Measurements from ENCODE around the gene PFKFB3.

PFKFB3 gene

DNA sequence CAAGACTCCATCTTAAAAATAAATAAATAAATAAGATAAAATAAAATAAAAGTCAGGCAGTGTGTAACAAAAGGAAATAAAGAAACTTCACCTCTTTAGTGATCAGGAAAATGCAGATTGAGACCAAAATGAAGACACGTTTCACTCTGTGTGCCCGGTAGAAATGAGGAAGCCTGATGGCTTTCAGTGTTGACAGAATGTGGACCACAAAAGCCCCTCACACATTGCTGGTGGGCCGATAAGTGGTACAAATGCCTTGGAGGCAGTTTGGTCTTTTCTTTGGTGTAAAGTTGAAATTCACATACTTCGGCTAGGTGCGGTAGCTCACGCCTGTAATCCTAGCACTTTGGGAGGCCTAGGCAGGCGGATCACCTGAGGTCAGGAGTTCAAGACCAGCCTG, 44.5 kb upstream of the PFKFB3 start:
- Histone ChIP-seq H3K4me1 (ENCODE audit: control insufficient read depth, low read length) (peaks cover 8% of the 10 kb centered on the region), H4K20me1 (ENCODE audit: control insufficient read depth, insufficient read depth, low read depth, low read length) (no peaks in the 10 kb centered on the region), H3K9me2 (replicated peaks; ENCODE audit: control insufficient read depth, low read length) (no peaks in the 10 kb centered on the region), H3K79me2 (ENCODE audit: control insufficient read depth, low read length) (peaks cover 49% of the 10 kb centered on the region), H3K9me3 (ENCODE audit: control insufficient read depth, insufficient read depth, low read length) (no peaks in the 10 kb centered on the region), H3K27me3 (ENCODE audit: control insufficient read depth, low read length) (no peaks in the 10 kb centered on the region), H3K36me3 (ENCODE audit: control insufficient read depth, low read length) (no peaks in the 10 kb centered on the region), H3F3A (ENCODE audit: control insufficient read depth, insufficient read depth) (peaks cover 18% of the 10 kb centered on the region), H3K4me2 (ENCODE audit: low read length) (no peak overlapping the region), H3K4me3 (ENCODE audit: low read length) (no peak overlapping the region), H3K27ac (ENCODE audit: low read depth, low read length) (no peak overlapping the region)
- TF ChIP-seq, protein P1, sequence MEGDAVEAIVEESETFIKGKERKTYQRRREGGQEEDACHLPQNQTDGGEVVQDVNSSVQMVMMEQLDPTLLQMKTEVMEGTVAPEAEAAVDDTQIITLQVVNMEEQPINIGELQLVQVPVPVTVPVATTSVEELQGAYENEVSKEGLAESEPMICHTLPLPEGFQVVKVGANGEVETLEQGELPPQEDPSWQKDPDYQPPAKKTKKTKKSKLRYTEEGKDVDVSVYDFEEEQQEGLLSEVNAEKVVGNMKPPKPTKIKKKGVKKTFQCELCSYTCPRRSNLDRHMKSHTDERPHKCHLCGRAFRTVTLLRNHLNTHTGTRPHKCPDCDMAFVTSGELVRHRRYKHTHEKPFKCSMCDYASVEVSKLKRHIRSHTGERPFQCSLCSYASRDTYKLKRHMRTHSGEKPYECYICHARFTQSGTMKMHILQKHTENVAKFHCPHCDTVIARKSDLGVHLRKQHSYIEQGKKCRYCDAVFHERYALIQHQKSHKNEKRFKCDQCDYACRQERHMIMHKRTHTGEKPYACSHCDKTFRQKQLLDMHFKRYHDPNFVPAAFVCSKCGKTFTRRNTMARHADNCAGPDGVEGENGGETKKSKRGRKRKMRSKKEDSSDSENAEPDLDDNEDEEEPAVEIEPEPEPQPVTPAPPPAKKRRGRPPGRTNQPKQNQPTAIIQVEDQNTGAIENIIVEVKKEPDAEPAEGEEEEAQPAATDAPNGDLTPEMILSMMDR (IDR thresholded peaks at IDR 0.05; ENCODE audit: low read depth, low read length, poor library complexity, severe bottlenecking), result no peak
- no peak for TF ChIP-seq EZH2phosphoT487 (IDR thresholded peaks at IDR 0.05; ENCODE audit: borderline replicate concordance, low read length)

DNA sequence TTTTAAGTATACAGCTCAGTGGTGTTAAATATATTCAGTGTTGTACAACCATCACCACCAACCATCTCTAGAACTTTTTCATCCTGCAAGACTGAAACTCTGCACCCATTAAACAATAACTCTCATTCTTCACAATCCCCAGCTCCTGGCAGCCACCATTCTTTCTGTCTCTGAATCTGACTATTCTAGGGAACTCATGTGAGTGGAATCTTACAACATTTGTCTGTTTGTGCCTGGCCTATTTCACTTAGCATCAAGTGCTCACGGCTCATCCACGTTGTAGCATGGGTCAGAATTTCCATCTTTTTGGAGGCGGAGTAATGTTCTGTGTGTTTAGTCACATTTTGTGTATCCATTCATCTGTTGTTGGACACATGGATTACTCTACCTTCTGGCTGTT, 40.8 kb upstream of the PFKFB3 start:
- no peaks in the 10 kb centered on the region for H3K27me3 ChIP-seq (ENCODE audit: control insufficient read depth, low read length)
- no peaks in the 10 kb centered on the region for H3K9me2 ChIP-seq (replicated peaks; ENCODE audit: control insufficient read depth, low read length)
- no peak for TF ChIP-seq EZH2phosphoT487 (IDR thresholded peaks at IDR 0.05; ENCODE audit: borderline replicate concordance, low read length)
- TF ChIP-seq, protein P1 (IDR thresholded peaks at IDR 0.05; ENCODE audit: low read depth, low read length, poor library complexity, severe bottlenecking), result no peak
- peaks cover 60% of the 10 kb centered on the region for H3K79me2 ChIP-seq (ENCODE audit: control insufficient read depth, low read length)
- H3K36me3 ChIP-seq (ENCODE audit: control insufficient read depth, low read length), result peaks cover 29% of the 10 kb centered on the region
- no peak overlapping the region for H3K4me3 ChIP-seq (ENCODE audit: low read length)
- peaks cover 18% of the 10 kb centered on the region for H3F3A ChIP-seq (ENCODE audit: control insufficient read depth, insufficient read depth)
- no peak overlapping the region for H3K27ac ChIP-seq (ENCODE audit: low read depth, low read length)
- no peaks in the 10 kb centered on the region for H3K9me3 ChIP-seq (ENCODE audit: control insufficient read depth, insufficient read depth, low read length)
- H4K20me1 ChIP-seq (ENCODE audit: control insufficient read depth, insufficient read depth, low read depth, low read length), result no peaks in the 10 kb centered on the region
- H3K4me2 ChIP-seq (ENCODE audit: low read length), result no peak overlapping the region
- peaks cover 22% of the 10 kb centered on the region for H3K4me1 ChIP-seq (ENCODE audit: control insufficient read depth, low read length)

DNA sequence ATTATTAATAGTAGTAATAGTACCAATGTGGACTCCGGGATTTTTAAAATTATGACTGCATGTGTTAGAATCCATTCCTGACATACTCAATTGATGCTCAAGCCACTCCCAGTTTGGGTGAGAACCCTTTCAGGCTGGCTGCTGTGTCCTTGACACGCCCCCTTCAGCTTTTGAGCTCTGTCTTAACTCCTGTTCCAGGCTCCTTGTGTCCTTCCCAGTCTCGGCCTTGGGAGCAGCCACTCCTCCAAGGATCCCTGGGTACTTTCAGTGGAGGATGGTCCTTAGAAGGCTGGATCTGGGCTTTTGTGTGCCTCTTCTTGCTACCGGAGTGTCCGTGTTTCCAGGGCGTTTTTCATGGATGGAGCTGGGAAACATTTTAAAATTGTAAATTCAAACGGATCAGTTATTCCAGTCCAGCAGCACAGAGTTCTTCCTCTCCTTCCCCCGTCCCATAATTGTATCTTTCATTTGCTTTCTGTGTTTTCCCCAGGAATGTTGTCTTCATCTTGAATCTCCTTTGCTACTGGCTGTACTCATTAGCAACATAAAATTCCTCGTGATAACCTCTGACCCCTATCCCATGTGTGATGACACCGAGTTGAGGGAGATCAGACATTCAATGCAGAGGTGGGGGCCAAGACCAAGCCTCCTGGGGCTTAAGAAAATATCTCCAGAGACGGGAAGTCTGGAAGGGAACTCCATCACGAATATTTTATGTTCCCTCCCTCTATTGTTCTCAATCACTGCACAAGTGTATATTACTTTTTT, 40.0 kb upstream of the PFKFB3 start:
- peaks cover 22% of the 10 kb centered on the region for H3K4me1 ChIP-seq (ENCODE audit: control insufficient read depth, low read length)
- TF ChIP-seq, protein P1 (IDR thresholded peaks at IDR 0.05; ENCODE audit: low read depth, low read length, poor library complexity, severe bottlenecking), result no peak
- TF ChIP-seq EZH2phosphoT487 (IDR thresholded peaks at IDR 0.05; ENCODE audit: borderline replicate concordance, low read length), result no peak
- peaks cover 18% of the 10 kb centered on the region for H3F3A ChIP-seq (ENCODE audit: control insufficient read depth, insufficient read depth)
- H3K36me3 ChIP-seq (ENCODE audit: control insufficient read depth, low read length), result peaks cover 38% of the 10 kb centered on the region
- peak overlapping the region; percentile 61 for H3K27ac ChIP-seq (ENCODE audit: low read depth, low read length)
- H3K4me3 ChIP-seq (ENCODE audit: low read length), result peak overlapping the region; percentile 94
- no peaks in the 10 kb centered on the region for H4K20me1 ChIP-seq (ENCODE audit: control insufficient read depth, insufficient read depth, low read depth, low read length)
- no peaks in the 10 kb centered on the region for H3K9me3 ChIP-seq (ENCODE audit: control insufficient read depth, insufficient read depth, low read length)
- peak overlapping the region; percentile 87 for H3K4me2 ChIP-seq (ENCODE audit: low read length)
- H3K9me2 ChIP-seq (replicated peaks; ENCODE audit: control insufficient read depth, low read length), result no peaks in the 10 kb centered on the region
- H3K27me3 ChIP-seq (ENCODE audit: control insufficient read depth, low read length), result no peaks in the 10 kb centered on the region
- peaks cover 64% of the 10 kb centered on the region for H3K79me2 ChIP-seq (ENCODE audit: control insufficient read depth, low read length)
